GM12872 (cell line): Measurements from ENCODE around the gene HNRNPA1.

ENCODE experiments used
- TF ChIP-seq, protein P1 (sequence below): IDR thresholded peaks from 3 replicates; pipeline ENCODE4 v1.5.1; 2011; ENCODE audit warnings: low read depth, mild to moderate bottlenecking, low read length, moderate library complexity; ENCODE audit not compliant: insufficient read depth

Gene HNRNPA1

DNA sequence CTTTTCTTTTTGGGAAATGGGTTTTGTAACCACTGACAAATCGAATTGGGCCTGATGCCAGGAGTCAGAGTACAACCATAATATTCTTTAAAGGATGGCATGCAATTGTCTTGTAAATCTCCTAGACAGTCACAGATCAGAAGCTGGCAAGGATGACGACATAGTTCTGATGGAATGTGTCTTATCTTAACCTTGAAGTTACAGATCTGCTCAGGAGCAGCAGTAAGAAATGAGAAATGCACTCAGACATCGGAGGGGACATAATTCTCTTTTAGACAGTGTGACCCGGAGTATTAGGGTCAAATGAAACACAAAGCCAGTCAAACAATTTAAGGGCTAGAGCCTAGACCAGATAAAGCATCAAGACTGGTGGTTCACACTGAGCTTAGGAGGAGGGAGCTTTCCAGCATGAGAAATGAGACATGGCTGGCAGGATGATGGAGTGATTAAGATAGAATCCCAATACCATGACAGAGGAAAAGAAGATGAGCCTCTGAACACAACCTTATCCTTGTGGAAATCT lies 18.1 kb upstream of the HNRNPA1 start:
- TF ChIP-seq, protein P1, sequence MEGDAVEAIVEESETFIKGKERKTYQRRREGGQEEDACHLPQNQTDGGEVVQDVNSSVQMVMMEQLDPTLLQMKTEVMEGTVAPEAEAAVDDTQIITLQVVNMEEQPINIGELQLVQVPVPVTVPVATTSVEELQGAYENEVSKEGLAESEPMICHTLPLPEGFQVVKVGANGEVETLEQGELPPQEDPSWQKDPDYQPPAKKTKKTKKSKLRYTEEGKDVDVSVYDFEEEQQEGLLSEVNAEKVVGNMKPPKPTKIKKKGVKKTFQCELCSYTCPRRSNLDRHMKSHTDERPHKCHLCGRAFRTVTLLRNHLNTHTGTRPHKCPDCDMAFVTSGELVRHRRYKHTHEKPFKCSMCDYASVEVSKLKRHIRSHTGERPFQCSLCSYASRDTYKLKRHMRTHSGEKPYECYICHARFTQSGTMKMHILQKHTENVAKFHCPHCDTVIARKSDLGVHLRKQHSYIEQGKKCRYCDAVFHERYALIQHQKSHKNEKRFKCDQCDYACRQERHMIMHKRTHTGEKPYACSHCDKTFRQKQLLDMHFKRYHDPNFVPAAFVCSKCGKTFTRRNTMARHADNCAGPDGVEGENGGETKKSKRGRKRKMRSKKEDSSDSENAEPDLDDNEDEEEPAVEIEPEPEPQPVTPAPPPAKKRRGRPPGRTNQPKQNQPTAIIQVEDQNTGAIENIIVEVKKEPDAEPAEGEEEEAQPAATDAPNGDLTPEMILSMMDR = no peak

DNA sequence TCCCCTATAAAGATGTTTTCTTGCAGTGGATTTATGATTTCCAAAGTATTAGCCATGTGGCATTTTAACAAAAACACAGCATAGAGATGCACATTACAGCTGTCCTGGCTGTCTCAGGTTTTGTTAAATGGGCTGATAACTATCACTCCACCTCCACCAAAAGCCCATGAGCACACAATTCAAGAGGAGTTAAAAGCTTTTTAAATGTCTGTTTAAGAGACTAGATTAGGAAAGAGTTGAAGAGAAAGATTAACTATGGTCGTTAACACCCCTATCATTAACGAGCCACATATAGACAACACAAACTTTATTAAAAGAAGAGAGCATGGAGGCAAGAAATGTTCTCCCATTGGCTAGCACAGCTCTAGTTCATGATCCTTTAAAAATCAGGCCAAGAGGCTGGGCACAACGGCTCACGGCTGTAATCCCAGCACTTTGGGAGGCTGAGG lies 15.1 kb upstream of the HNRNPA1 start:
- TF ChIP-seq, protein P1 = no peak

DNA sequence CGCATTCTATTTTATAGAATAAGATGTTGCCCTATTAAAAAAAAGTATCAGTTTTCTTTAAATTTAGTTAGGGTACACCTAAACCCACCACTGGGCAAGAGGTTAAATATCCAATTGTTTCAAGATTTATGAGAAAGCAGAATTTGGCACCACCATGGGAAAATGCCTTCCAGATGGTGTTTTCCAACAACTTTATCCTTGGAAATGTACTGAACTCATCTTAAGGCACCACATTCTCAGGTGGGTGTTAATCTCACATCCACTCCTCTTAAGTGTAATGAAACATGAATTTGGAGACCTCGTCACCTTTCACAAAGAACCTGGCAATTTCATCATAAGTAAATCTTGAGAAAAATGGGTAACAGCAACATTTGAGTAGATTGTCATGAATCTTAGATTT lies 13.7 kb upstream of the HNRNPA1 start:
- TF ChIP-seq, protein P1 = no peak

DNA sequence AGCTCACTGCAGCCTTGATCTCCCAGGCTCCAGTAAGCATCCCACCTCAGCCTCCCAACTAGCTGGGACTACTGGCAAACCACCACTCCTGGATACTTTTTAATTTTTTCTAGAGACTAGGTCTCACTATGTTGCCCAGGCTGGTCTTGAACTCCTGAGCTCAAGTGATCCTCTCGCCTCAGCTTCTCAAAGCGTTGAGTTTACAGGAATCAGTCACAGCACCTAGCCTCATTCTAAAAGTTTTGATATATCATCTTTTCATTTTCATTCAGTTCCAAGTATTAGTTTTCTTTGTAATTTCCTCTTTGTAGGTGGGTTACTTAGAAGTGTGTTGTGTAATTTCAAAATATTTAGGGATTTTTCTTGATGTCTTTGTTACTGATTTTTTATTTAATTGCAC lies 10.2 kb upstream of the HNRNPA1 start:
- TF ChIP-seq, protein P1 = no peak

DNA sequence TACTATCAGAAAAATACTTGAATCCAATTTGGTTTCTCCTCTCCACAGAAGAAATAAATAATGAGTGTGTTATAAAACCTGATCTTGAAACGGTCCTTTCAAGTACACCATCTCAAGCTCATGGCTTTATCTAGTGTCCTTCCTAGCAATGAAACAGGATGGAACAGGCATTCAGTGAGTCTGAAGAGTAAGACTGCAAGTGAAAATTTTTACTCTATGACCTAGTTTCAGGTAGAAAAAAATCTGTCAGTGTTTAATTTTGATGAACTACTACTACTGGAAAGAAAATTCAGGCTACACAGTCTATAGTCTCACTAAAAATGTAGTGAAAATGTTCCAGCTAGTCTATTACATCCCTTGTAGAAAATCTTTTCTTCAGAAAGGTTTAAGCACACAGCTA lies 8.3 kb upstream of the HNRNPA1 start:
- TF ChIP-seq, protein P1 = no peak

DNA sequence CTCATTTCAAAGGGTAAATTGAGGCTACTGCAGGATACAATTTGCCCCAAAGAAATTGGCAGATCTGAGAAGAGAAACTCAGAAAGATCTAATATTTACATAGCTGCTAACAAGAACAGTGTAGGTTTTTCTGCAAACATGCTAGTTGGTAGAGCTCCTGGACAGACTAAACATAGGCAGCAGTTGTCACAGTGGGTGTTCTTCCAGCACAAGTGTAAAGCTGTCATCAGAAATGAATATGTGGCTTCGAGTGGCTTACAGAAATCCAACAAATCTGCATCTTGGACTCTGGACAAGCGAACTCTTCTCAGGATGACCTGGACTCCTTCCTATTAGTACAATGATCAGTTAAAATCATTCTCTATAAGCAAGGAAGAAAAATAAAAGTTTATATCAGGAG lies 6.5 kb upstream of the HNRNPA1 start:
- TF ChIP-seq, protein P1 = no peak

DNA sequence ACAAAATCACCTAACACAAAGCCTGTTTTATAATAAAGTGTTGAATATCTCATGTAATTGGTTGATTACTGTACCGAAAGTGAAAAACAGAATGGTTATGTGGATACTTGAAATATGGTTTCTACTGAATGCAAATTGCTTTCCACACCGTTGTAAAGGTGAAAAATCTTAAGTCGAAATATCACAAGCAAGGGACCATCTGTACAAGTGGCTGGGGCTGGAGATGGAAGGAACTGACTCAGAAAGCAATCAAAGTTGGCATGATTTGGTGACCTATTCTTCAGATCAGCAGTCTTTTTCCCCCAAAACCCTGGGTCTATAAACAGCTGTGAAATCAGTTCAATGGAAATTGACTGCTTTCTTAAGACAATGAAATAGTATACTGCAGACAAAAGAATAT lies 4.2 kb upstream of the HNRNPA1 start:
- TF ChIP-seq, protein P1 = no peak
